Measurements from ENCODE around the gene MAPRE2. TPM values are rescaled to one million over a fixed set of nuclear protein-coding genes. Genes with fewer than 3 reads are reported as not detected.

Gene MAPRE2
- total RNA-seq, 1 donor from 2014 or later, result 101 TPM

GRCh38 chr18:35084494-35085449, 43.6 kb downstream of the MAPRE2 start:
- intact Hi-C loops (cut with DNase I), result no loop called here
- no peak for DNase-seq
- no peak for ATAC-seq (ENCODE audit: poor library complexity)

GRCh38 chr18:35085450-35086380, 44.5 kb downstream of the MAPRE2 start:
- intact Hi-C loops (cut with DNase I), result no loop called here
- ATAC-seq (ENCODE audit: poor library complexity) (peak; percentile 36), DNase-seq (no peak)

- ATAC-seq (ENCODE audit: poor library complexity) (no peak), DNase-seq (no peak)
- intact Hi-C loops (cut with DNase I), result no loop called here
Observed at GRCh38 chr18:35086704-35087103, 45.5 kb downstream of the MAPRE2 start.

DNA sequence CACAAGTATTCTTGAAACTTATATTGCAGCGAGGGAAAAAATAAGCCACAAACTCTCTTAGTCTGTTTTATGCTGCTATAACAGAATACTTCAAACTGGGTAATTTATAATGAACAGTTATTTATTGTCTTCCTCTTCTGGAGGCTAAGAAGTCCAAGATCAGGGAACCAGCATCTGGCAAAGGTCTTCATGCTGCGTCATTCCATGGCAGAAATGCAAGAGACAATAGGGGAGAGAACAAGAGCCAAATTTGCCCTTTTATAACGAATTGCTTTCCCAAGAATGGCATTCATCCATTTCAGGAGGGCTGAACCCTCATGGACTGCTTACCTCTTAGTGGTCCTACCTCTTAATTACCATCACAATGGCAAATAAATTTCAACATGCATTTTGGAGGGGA, 46.5 kb downstream of the MAPRE2 start:
- no peak for ATAC-seq (ENCODE audit: poor library complexity)
- intact Hi-C loops (cut with DNase I), result no loop called here

GRCh38 chr18:35088921-35089320, 47.7 kb downstream of the MAPRE2 start:
- no peak for ATAC-seq (ENCODE audit: poor library complexity)
- intact Hi-C loops (cut with DNase I), result no loop called here
- DNase-seq, result no peak

More for the DNA sequence above, 46.5 kb downstream of the MAPRE2 start:
- DNase-seq, result no peak

GRCh38 chr18:35089382-35089781, 48.2 kb downstream of the MAPRE2 start:
- intact Hi-C loops (cut with DNase I), result no loop called here
- ATAC-seq (ENCODE audit: poor library complexity), result peak; percentile 26
- no peak for DNase-seq

GRCh38 chr18:35089891-35090550, 48.8 kb downstream of the MAPRE2 start:
- ATAC-seq (ENCODE audit: poor library complexity) (peak; percentile 71), DNase-seq (no peak)
- intact Hi-C loops (cut with DNase I), result no loop called here

GRCh38 chr18:35091841-35092240, 50.6 kb downstream of the MAPRE2 start:
- no peak for DNase-seq
- no peak for ATAC-seq (ENCODE audit: poor library complexity)
- intact Hi-C loops (cut with DNase I), result no loop called here

- intact Hi-C loops (cut with DNase I), result no loop called here
Observed at GRCh38 chr18:35095983-35096676, 54.9 kb downstream of the MAPRE2 start.

GRCh38 chr18:35096677-35097011, 55.4 kb downstream of the MAPRE2 start:
- ATAC-seq (ENCODE audit: poor library complexity) (no peak), DNase-seq (no peak)
- intact Hi-C loops (cut with DNase I), result no loop called here

More at GRCh38 chr18:35095983-35096676, 54.9 kb downstream of the MAPRE2 start:
- ATAC-seq (ENCODE audit: poor library complexity), result no peak
- no peak for DNase-seq

GRCh38 chr18:35097195-35097594, 56.0 kb downstream of the MAPRE2 start:
- no peak for DNase-seq
- intact Hi-C loops (cut with DNase I), result no loop called here
- no peak for ATAC-seq (ENCODE audit: poor library complexity)

DNA sequence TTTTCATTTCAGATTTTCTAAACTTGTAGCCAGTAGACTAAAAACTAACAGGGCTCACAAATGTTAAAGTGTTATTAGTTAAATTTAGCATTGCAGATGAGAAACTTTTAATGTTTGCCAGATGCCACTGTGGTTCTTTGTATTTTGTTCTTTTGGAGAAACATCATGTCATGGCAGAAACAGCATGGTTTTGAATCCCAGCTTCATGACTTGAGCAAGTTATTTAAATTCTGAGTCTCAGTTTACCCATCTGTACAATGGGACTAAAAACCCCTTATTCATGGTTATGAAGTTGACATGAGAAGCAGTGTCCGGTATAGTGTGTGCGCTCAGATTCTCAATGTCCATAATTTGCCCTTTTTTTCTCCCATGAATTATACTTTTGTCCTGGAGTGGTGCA, 56.5 kb downstream of the MAPRE2 start:
- ATAC-seq (ENCODE audit: poor library complexity), result no peak
- intact Hi-C loops (cut with DNase I), result no loop called here

DNA sequence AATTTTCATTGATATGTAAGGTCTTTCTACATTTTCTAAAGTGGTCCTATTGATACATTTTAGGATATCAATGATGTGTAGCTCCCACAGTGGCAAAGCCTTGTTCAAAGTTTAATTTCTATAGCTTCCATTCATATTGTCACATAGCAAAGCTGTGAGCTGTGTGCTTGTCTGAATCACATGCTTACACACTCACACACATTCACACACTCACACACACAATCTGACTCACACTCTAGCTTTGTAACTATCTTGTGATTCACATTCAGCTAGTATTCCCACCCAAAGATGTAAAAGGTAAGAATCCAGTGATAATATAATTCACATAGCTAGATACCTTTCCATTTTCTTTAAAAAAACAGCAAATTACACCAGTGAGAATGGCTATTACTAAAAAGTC, 58.7 kb downstream of the MAPRE2 start:
- intact Hi-C loops (cut with DNase I), result no loop called here
- DNase-seq (no peak), ATAC-seq (ENCODE audit: poor library complexity) (no peak)

More for the DNA sequence above, 56.5 kb downstream of the MAPRE2 start:
- no peak for DNase-seq

DNA sequence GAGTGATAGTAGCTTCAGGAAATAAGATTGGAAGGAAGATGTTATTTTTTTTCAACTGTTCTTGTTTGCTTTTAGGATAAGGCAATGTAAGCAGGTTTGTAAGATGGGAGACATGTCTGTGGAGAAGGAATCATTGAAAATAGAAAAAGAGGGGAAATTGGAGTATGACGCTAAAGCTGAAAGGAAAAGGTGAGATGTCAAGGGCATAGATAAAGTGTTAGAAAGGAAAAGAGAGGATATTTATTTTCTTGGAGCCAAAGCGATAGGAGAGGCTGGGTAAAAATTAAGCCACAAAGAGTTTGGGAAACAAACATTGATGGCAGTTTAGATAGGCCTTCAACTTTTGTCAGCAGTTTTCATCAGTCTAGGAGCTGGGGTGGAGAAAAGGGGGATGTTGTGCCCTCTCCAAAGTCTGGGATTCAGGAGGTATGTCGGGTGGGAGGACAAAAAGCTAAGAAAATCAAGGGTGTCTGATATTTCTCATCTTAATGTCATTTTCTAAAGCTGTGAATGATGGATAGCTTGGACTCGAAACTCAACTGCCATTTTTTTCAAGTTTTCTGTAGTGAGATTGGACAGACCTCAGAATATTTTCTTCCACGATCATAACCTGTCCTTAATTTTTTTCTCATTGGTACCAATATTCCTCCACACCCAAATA, 63.3 kb downstream of the MAPRE2 start:
- intact Hi-C loops (cut with DNase I), result no loop called here
- DNase-seq (no peak), ATAC-seq (ENCODE audit: poor library complexity) (no peak)

GRCh38 chr18:35106013-35106844, 65.0 kb downstream of the MAPRE2 start:
- DNase-seq (no peak), ATAC-seq (ENCODE audit: poor library complexity) (no peak)
- intact Hi-C loops (cut with DNase I), result no loop called here

DNA sequence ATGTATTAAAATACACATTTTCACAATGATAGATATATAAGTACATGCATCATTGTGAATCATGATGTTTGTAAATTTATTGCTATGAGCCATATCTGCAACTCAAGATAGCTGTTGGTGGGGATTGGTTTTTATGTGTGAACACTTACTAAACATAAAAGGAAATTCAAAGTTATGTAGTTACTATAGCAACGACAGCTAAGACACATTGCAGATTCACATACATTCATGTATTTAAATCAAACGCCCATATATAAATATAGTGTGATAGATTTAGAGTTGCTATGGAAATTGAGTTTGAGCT, 65.6 kb downstream of the MAPRE2 start:
- ATAC-seq (ENCODE audit: poor library complexity), result no peak
- intact Hi-C loops (cut with DNase I), result no loop called here
- DNase-seq, result no peak

GRCh38 chr18:35107216-35107615, 66.0 kb downstream of the MAPRE2 start:
- no peak for DNase-seq
- intact Hi-C loops (cut with DNase I), result no loop called here
- no peak for ATAC-seq (ENCODE audit: poor library complexity)

All from Right ventricle myocardium superior (tissue), 1 donor.